Tibial artery (tissue), 4 donors: ENCODE results near the gene MPV17L.
"Not testable (repeated sequence)": the region's sequence is repeated elsewhere in the genome, so short reads cannot be mapped to it uniquely, and the experiment has no call there.

Experiments
- DNase-seq, 2 donors: peaks; one replicate each; pipeline ENCODE4 v3.0.0-alpha.2; 2019
- H3K27ac ChIP-seq, 2 donors: fragments of 200-600 bp; sonication (generic) in 1 of 2; 1 replicate in 1 of 2; 2 replicates in 1 of 2; pipeline ENCODE4 v1.5.1; 2018 to 2019; ENCODE audit warnings: mild to moderate bottlenecking in 1 of 2
- H3K27me3 ChIP-seq, 2 donors: fragments of 200-600 bp; sonication (generic) in 1 of 2; one replicate each; pipeline versions ENCODE4 v1.5.1 to v1.6.0; 2016 to 2019
- H3K36me3 ChIP-seq, 3 donors: fragments of 200-600 bp; sonication (generic) in 2 of 3; one replicate each; pipeline ENCODE4 v1.5.1; 2016 to 2019; ENCODE audit warnings: mild to moderate bottlenecking in 2 of 3
- H3K4me1 ChIP-seq, 4 donors: fragments of 200-600 bp; sonication (generic) in 2 of 4; 1 replicate in 3 of 4; 2 replicates in 1 of 4; pipeline ENCODE4 v1.5.1; 2016 to 2019
- H3K4me3 ChIP-seq, 2 donors: fragments of 200-600 bp; sonication (generic) in 1 of 2; 1 replicate in 1 of 2; 2 replicates in 1 of 2; pipeline ENCODE4 v1.5.1; 2018 to 2019; ENCODE audit warnings: mild to moderate bottlenecking in 2 of 2
- H3K9me3 ChIP-seq, 3 donors: fragments of 200-600 bp; sonication (generic) in 1 of 3; one replicate each; pipeline ENCODE4 v1.5.1; 2016 to 2019
- intact Hi-C: fragments of 100-400 bp; cut with DNase I; formaldehyde crosslinking; loops from one replicate; pipeline ENCODE4 v1.15.0; 2023; ENCODE audit warnings: low total_unique reads
- TF ChIP-seq, protein P1 (sequence below), 2 experiments: fragments of 200-600 bp in 1 of 2; fragments of 450-650 bp in 1 of 2; IDR thresholded peaks; one replicate each; pipeline ENCODE4 v1.5.1; 2017 to 2019; ENCODE audit warnings: antibody characterized with exemption in 2 of 2, mild to moderate bottlenecking in 1 of 2, moderate library complexity in 1 of 2

MPV17L gene

DNA sequence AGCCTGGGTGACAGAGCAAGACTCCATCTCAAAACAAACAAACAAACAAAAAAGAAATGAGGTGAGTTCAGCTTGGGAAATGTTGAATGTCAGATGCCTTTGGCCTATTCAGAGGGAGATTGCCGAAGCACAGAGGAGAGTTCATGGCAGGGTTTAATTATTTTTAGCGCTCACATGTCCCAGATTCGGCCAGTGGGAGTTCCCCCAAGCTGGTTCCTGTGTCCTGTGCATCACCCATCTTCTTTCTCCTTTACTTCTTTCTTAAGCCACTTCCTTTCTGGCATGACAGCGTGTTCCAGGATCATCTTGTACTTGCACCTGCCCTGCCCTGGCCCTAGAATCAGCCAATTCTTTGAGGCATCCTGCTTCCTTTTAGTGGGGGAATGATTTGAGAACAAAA, 9.2 kb downstream of the MPV17L start:
- H3K9me3 ChIP-seq = no peaks in the 10 kb centered on the region
- no peak overlapping the region for H3K27ac ChIP-seq
- TF ChIP-seq, protein P1, sequence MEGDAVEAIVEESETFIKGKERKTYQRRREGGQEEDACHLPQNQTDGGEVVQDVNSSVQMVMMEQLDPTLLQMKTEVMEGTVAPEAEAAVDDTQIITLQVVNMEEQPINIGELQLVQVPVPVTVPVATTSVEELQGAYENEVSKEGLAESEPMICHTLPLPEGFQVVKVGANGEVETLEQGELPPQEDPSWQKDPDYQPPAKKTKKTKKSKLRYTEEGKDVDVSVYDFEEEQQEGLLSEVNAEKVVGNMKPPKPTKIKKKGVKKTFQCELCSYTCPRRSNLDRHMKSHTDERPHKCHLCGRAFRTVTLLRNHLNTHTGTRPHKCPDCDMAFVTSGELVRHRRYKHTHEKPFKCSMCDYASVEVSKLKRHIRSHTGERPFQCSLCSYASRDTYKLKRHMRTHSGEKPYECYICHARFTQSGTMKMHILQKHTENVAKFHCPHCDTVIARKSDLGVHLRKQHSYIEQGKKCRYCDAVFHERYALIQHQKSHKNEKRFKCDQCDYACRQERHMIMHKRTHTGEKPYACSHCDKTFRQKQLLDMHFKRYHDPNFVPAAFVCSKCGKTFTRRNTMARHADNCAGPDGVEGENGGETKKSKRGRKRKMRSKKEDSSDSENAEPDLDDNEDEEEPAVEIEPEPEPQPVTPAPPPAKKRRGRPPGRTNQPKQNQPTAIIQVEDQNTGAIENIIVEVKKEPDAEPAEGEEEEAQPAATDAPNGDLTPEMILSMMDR (IDR thresholded peaks at IDR 0.05) = no peak
- intact Hi-C loops = loop anchor here (5.0 kb wide), 1 partner anchor 48 kb away; no protein-coding TSS in a partner anchor
- peaks cover 0 to 35% (median 15%) of the 10 kb centered on the region in 3 donors for H3K36me3 ChIP-seq
- DNase-seq = peak; percentile 65
- no peaks in the 10 kb centered on the region for H3K27me3 ChIP-seq
- no peak overlapping the region for H3K4me3 ChIP-seq
- no peaks in the 10 kb centered on the region for H3K4me1 ChIP-seq

DNA sequence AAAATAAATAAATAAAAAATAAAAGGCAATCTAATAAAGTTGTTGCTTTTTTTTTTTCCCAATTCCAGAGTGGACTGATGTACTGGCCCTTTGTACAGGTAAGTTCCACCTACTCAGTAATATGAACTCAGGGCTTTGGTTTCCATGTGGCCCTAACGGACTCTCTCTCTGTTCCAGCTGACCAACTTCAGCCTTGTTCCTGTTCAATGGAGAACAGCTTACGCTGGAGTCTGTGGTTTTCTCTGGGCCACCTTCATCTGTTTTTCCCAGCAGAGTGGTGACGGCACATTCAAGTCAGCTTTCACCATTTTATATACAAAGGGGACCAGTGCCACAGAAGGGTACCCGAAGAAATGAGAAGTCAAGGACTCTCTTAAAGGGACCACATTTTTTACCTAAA, 12.2 kb downstream of the MPV17L start:
- DNase-seq, intact Hi-C loops, H3K27me3 ChIP-seq, H3K9me3 ChIP-seq, H3K27ac ChIP-seq, H3K4me3 ChIP-seq, H3K4me1 ChIP-seq: not testable (repeated sequence)
- peaks cover 0 to 20% (median under 1%) of the 10 kb centered on the region in 3 donors for H3K36me3 ChIP-seq

DNA sequence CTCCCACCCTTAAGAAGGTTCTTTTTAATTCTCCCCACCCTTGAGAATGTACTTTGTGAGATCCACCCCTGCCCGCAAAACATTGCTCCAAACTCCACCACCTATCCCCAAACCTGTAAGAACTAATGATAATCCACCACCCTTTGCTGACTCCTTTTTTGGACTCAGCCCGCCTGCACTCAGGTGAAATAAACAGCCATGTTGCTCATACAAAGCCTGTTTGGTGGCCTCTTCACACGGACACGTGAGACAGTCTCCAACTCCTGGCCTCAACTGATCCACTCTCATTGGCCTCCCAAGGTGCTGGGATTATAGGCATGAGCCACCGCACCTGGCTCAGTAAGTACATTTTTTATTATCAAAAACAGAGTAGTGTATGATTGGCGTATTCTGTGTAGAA, 13.9 kb downstream of the MPV17L start:
- DNase-seq, intact Hi-C loops: not testable (repeated sequence)
- H3K36me3 ChIP-seq = peaks cover 0 to 12% (median 0%) of the 10 kb centered on the region in 3 donors

DNA sequence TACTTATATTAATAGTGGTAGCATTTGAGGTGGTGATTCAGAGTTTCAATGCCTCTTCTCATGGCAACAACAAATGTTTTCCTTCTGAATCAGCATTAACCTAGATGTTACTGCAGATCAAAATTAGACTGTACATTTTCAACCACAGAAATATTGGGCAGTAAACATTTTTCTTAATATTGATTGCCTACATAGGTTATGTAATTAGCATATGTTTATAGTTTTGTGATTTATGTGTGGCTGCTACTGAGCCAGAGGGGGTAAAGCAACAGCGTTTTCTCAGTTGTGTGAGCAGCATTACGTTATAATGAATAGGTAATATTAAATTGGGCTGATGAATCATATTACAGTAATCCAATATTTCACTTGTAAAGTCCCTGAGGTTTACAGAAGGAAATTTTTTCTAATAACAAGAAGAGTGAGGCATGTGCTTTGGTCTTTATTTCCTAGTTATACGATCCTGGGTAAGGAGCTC, 20.0 kb downstream of the MPV17L start:
- intact Hi-C loops = no loop called here
- Histone ChIP-seq H3K4me1 (no peaks in the 10 kb centered on the region), H3K9me3 (no peaks in the 10 kb centered on the region), H3K4me3 (no peak overlapping the region), H3K27me3 (no peaks in the 10 kb centered on the region), H3K36me3 (no peaks in the 10 kb centered on the region), H3K27ac (no peak overlapping the region)
- DNase-seq = no peak
- TF ChIP-seq, protein P1 (IDR thresholded peaks at IDR 0.05) = no peak

More for the DNA sequence above, 13.9 kb downstream of the MPV17L start:
- not testable (repeated sequence) for H3K27ac ChIP-seq, H3K9me3 ChIP-seq, H3K4me1 ChIP-seq, H3K4me3 ChIP-seq, H3K27me3 ChIP-seq

DNA sequence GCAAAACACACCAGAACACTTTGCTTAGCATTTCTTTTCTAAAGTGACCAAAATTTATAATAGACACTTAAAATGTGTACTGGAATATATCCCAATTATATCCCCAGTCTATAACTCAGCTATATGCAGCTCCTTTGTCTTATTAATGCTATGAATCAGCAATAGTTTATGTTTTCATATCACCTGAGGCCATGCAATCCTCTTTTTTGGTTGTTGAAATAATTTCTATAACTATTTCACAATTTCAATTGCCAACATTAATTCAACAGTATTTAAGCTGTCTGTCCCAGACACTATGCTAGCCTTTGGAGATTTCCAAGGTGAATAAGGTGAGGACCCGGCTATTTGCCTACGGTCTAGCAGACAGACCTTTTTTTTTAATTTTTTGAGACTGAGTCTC, 21.6 kb downstream of the MPV17L start:
- intact Hi-C loops = no loop called here
- no peaks in the 10 kb centered on the region for H3K27me3 ChIP-seq
- H3K4me3 ChIP-seq = no peak overlapping the region
- TF ChIP-seq, protein P1 (IDR thresholded peaks at IDR 0.05) = no peak
- H3K36me3 ChIP-seq = no peaks in the 10 kb centered on the region
- H3K4me1 ChIP-seq = no peaks in the 10 kb centered on the region
- no peak overlapping the region for H3K27ac ChIP-seq
- DNase-seq = no peak
- H3K9me3 ChIP-seq = no peaks in the 10 kb centered on the region

DNA sequence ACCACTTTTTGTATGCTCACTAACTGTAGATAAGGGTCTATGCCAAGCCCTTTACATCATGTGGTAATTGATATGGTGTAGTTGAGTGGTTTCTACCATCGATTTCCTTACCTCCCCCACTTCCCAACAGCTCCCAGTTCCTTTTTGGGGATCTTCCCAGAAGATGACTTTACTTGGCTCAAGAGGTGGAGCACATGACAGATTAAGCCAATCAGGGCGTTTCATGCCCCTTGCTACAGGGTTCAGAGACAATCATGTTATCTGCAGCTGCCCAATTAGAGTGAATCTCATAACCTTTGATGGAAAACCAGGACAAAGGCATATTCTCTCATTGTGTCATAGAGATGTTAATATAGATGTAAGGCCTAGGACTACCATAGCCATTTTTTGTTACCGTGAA, 22.7 kb downstream of the MPV17L start:
- no peak overlapping the region for H3K4me3 ChIP-seq
- H3K27me3 ChIP-seq = no peaks in the 10 kb centered on the region
- DNase-seq = no peak
- intact Hi-C loops = no loop called here
- no peak overlapping the region for H3K27ac ChIP-seq
- no peaks in the 10 kb centered on the region for H3K4me1 ChIP-seq
- H3K9me3 ChIP-seq = no peaks in the 10 kb centered on the region
- no peaks in the 10 kb centered on the region for H3K36me3 ChIP-seq
- TF ChIP-seq, protein P1 (IDR thresholded peaks at IDR 0.05) = no peak

DNA sequence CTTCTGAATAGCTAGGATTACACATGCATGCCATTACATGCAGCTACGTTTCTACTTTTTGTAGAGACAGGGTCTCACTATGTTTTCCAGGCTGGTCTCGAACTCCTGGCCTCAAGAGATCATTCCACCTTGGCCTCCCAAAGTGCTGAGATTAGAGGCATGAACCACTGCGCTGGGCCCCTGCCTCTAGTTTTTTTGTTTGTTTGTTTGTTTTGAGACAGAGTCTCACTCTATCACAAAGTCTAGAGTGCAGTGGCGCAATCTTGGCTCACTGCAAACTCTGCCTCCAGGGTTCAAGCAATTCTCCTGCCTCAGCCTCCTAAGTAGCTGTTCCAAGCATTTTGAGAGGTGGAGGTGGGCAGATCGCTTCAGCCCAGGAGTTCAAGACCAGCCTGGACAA, 26.1 kb downstream of the MPV17L start:
- intact Hi-C loops, H3K4me3 ChIP-seq, H3K27me3 ChIP-seq, H3K27ac ChIP-seq, H3K36me3 ChIP-seq, H3K4me1 ChIP-seq, H3K9me3 ChIP-seq: not testable (repeated sequence)
- peak in 1 of 2 donors; percentile 19 for DNase-seq
